NB4 (cell line): ENCODE data around the gene SIL1.
A peak's percentile ranks its signal among the peaks of the same experiment; 100 is the strongest.

Experiments used
- DNase-seq: peaks from one replicate; pipeline ENCODE4 v3.0.0; 2010; ENCODE audit warnings: low read depth
- H3K4me3 ChIP-seq: one replicate; pipeline ENCODE4 v1.5.1; 2011; ENCODE audit warnings: mild to moderate bottlenecking, low read depth, low read length, moderate library complexity
- CTCF ChIP-seq: IDR thresholded peaks from one replicate; pipeline ENCODE4 v1.5.1; 2012; ENCODE audit warnings: low read depth, low read length
- MYC ChIP-seq: IDR thresholded peaks from 2 replicates; pipeline ENCODE4 v1.6.1; 2011; ENCODE audit warnings: low read depth, low read length
- POLR2A ChIP-seq: IDR thresholded peaks from 2 replicates; pipeline ENCODE4 v1.6.1; 2011; ENCODE audit warnings: mild to moderate bottlenecking; ENCODE audit not compliant: insufficient read length; ENCODE audit errors: extremely low read depth
- TF ChIP-seq, protein P1 (sequence below): IDR thresholded peaks from 2 replicates; pipeline ENCODE4 v1.6.1; 2011; ENCODE audit warnings: low read depth, low read length

The SIL1 gene

GRCh38 chr5:138913773-138914172, 284.4 kb downstream of the SIL1 start:
- TF ChIP-seq POLR2A = no peak
- TF ChIP-seq MYC = no peak
- no peak overlapping the region for H3K4me3 ChIP-seq
- DNase-seq = no peak

- no peak overlapping the region for H3K4me3 ChIP-seq
- no peak for TF ChIP-seq MYC
- no peak for TF ChIP-seq CTCF
- TF ChIP-seq POLR2A = no peak
- TF ChIP-seq, protein P1, sequence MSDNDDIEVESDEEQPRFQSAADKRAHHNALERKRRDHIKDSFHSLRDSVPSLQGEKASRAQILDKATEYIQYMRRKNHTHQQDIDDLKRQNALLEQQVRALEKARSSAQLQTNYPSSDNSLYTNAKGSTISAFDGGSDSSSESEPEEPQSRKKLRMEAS = no peak
- DNase-seq = no peak
These were observed 286.1 kb downstream of the SIL1 start for GRCh38 chr5:138912093-138912492.

- DNase-seq = no peak
- no peak for TF ChIP-seq CTCF
- no peak for TF ChIP-seq POLR2A
- TF ChIP-seq MYC = no peak
- TF ChIP-seq, protein P1 = no peak
- no peak overlapping the region for H3K4me3 ChIP-seq
These were observed 286.7 kb downstream of the SIL1 start for GRCh38 chr5:138911441-138911840.

- no peak overlapping the region for H3K4me3 ChIP-seq
- peak; percentile 65 for DNase-seq
- TF ChIP-seq MYC (no peak), CTCF (no peak), POLR2A (no peak)
- TF ChIP-seq, protein P1 = no peak
These were observed 287.5 kb downstream of the SIL1 start for GRCh38 chr5:138910546-138911185.

GRCh38 chr5:138909734-138910133, 288.4 kb downstream of the SIL1 start:
- TF ChIP-seq POLR2A = no peak
- TF ChIP-seq, protein P1 = no peak
- no peak for TF ChIP-seq MYC
- TF ChIP-seq CTCF = no peak

DNA sequence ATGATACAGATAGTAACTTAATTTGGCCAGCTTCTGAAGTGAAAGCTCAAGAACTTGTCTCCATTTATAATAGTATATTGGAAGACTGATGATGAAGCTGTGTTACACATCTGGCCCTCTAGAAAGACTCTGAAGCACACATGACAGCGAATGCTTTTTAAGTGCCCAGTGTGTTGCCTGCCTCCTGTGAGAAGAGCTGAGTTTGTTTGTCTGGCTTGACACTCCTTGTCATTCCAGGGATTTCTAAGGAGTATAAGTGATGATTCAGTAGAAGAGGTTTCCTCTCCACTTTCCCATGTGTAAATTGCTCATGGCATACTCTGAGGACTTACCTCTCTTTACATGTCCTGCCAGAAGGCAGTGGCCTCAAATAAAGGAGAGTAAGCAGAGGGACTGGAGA, 292.6 kb downstream of the SIL1 start:
- TF ChIP-seq, protein P1 = no peak
- TF ChIP-seq MYC = no peak
- TF ChIP-seq CTCF = no peak
- no peak for TF ChIP-seq POLR2A
- no peak for DNase-seq
- H3K4me3 ChIP-seq = no peak overlapping the region

More at GRCh38 chr5:138909734-138910133, 288.4 kb downstream of the SIL1 start:
- no peak overlapping the region for H3K4me3 ChIP-seq
- DNase-seq = no peak
